Measurements from ENCODE around the gene NAA38. TPM values are rescaled to one million over a fixed set of nuclear protein-coding genes. Genes with fewer than 3 reads are reported as not detected.

The NAA38 gene
- total and polyA plus RNA-seq, 8 donors: 20.1 to 87.2 (median 28.0) TPM

- Histone ChIP-seq H3K36me3 (peaks cover 0 to 8% (median 0%) of the 10 kb centered on the region in 3 donors), H3K9me3 (no peaks in the 10 kb centered on the region), H3K27me3 (no peaks in the 10 kb centered on the region), H3K27ac (peak overlapping the region in 2 of 4 donors; percentile 94 to 97), H3K4me1 (peaks cover 4 to 14% (median 5%) of the 10 kb centered on the region in 3 donors), H3K4me3 (no peak overlapping the region)
- ATAC-seq: no peak
- 77 to 80% methylated on average over 3 of the region's 3 CpGs for WGBS, 2 donors
- DNase-seq: no peak
- TF ChIP-seq CTCF (IDR thresholded peaks at IDR 0.05): no peak
- FAIRE-seq: no peak
- intact Hi-C loops (cut with DNase I): no loop called here
Observed at GRCh38 chr17:7882629-7883028, 25.3 kb upstream of the NAA38 start.

- WGBS, 2 donors: 70 to 72% methylated on average over 7 of the region's 7 CpGs
- Histone ChIP-seq H3K9me3 (no peaks in the 10 kb centered on the region), H3K4me1 (peaks cover 3 to 11% (median 5%) of the 10 kb centered on the region in 3 donors), H3K27ac (no peak overlapping the region), H3K4me3 (no peak overlapping the region), H3K27me3 (no peaks in the 10 kb centered on the region), H3K36me3 (peaks cover 0 to 8% (median 0%) of the 10 kb centered on the region in 3 donors)
- no peak for TF ChIP-seq CTCF (IDR thresholded peaks at IDR 0.05)
- DNase-seq: peak in 1 of 6 donors; percentile 5
- intact Hi-C loops (cut with DNase I): no loop called here
- no peak for ATAC-seq
- FAIRE-seq: no peak
Observed at GRCh38 chr17:7882068-7882467, 24.7 kb upstream of the NAA38 start.

GRCh38 chr17:7881276-7882054 lies 24.1 kb upstream of the NAA38 start:
- peaks cover 0 to 9% (median 5%) of the 10 kb centered on the region in 3 donors for H3K4me1 ChIP-seq
- DNase-seq (peak in 1 of 6 donors; percentile 11), ATAC-seq (no peak), FAIRE-seq (no peak)
- intact Hi-C loops (cut with DNase I): no loop called here
- no peak overlapping the region for H3K27ac ChIP-seq
- H3K4me3 ChIP-seq: no peak overlapping the region
- WGBS, 2 donors: 57 to 61% methylated on average over 7 of the region's 7 CpGs
- no peaks in the 10 kb centered on the region for H3K27me3 ChIP-seq
- peaks cover 0 to 8% (median 0%) of the 10 kb centered on the region in 3 donors for H3K36me3 ChIP-seq
- no peak for TF ChIP-seq CTCF (IDR thresholded peaks at IDR 0.05)
- H3K9me3 ChIP-seq: no peaks in the 10 kb centered on the region

GRCh38 chr17:7880076-7880868 lies 22.9 kb upstream of the NAA38 start:
- H3K9me3 ChIP-seq: no peaks in the 10 kb centered on the region
- H3K36me3 ChIP-seq: peaks cover 0 to 8% (median 0%) of the 10 kb centered on the region in 3 donors
- ATAC-seq (no peak), FAIRE-seq (no peak), DNase-seq (no peak)
- 58% methylated on average over 3 of the region's 3 CpGs for WGBS, 2 donors
- no peaks in the 10 kb centered on the region for H3K27me3 ChIP-seq
- peaks cover 0 to 9% (median 5%) of the 10 kb centered on the region in 3 donors for H3K4me1 ChIP-seq
- intact Hi-C loops (cut with DNase I): no loop called here
- H3K27ac ChIP-seq: no peak overlapping the region
- TF ChIP-seq CTCF (IDR thresholded peaks at IDR 0.05): no peak
- no peak overlapping the region for H3K4me3 ChIP-seq

Measured in pancreas (tissue), 10 donors.